HG03442 (cell line): Measurements from ENCODE around the gene PNPLA7.
"Not testable (repeated sequence)": the region's sequence is repeated elsewhere in the genome, so short reads cannot be mapped to it uniquely, and the experiment has no call there.

Experiments
- ATAC-seq: cut with Tn5 transposase; IDR thresholded peaks from one replicate; pipeline ENCODE4 v1.9.1; 2021; ENCODE audit warnings: mild to moderate bottlenecking, moderate library complexity; ENCODE audit not compliant: unreplicated experiment

The PNPLA7 gene

GRCh38 chr9:137575716-137576411, 25.7 kb upstream of the PNPLA7 start:
- no peak for ATAC-seq

- ATAC-seq, result no peak
Observed at GRCh38 chr9:137575364-137575715, 25.1 kb upstream of the PNPLA7 start.

GRCh38 chr9:137574192-137574591, 24.0 kb upstream of the PNPLA7 start:
- ATAC-seq, result no peak

GRCh38 chr9:137570566-137570965, 20.4 kb upstream of the PNPLA7 start:
- ATAC-seq, result no peak

- ATAC-seq, result no peak
Observed at GRCh38 chr9:137569609-137570203, 19.5 kb upstream of the PNPLA7 start.

GRCh38 chr9:137568445-137568844, 18.2 kb upstream of the PNPLA7 start:
- not testable (repeated sequence) for ATAC-seq

GRCh38 chr9:137564817-137565411, 14.7 kb upstream of the PNPLA7 start:
- ATAC-seq, result no peak

GRCh38 chr9:137564134-137564533, 13.9 kb upstream of the PNPLA7 start:
- no peak for ATAC-seq

- ATAC-seq, result no peak
Observed at GRCh38 chr9:137558127-137558526, 7.9 kb upstream of the PNPLA7 start.

- no peak for ATAC-seq
Observed at GRCh38 chr9:137556069-137556838, 6.1 kb upstream of the PNPLA7 start.

- ATAC-seq, result no peak
Observed at GRCh38 chr9:137555179-137555578, 5.0 kb upstream of the PNPLA7 start.

GRCh38 chr9:137554349-137554748, 4.1 kb upstream of the PNPLA7 start:
- no peak for ATAC-seq

- ATAC-seq, result not testable (repeated sequence)
Observed at GRCh38 chr9:137553654-137554053, 3.5 kb upstream of the PNPLA7 start.

GRCh38 chr9:137552022-137552768, 2.0 kb upstream of the PNPLA7 start:
- ATAC-seq, result peak; percentile 16

- ATAC-seq, result peak; percentile 77
Observed at GRCh38 chr9:137551264-137552021, 1.2 kb upstream of the PNPLA7 start, which contains the start of gene MRPL41. MRPL41 (plus strand) TSS chr9:137551879; CDS start chr9:137552082, 203 bp downstream.

- ATAC-seq, result not testable (repeated sequence)
Observed at GRCh38 chr9:137550958-137551263, 709 bp upstream of the PNPLA7 start.

- no peak for ATAC-seq
Observed at GRCh38 chr9:137547687-137548543, 2.3 kb downstream of the PNPLA7 start.

- ATAC-seq, result no peak
Observed at GRCh38 chr9:137545123-137545522, 5.1 kb downstream of the PNPLA7 start.

GRCh38 chr9:137544176-137544760, 5.9 kb downstream of the PNPLA7 start:
- ATAC-seq, result no peak
